T-helper 2 cell treated with Interferon-gamma antibody and Interleukin-4, amounts not matched to agents 5 μg/mL and 100 μg/mL, for 36 hours (primary cell): ENCODE data around the gene CBX5.
"Not testable (repeated sequence)": the region's sequence is repeated elsewhere in the genome, so short reads cannot be mapped to it uniquely, and the experiment has no call there.

Source experiments
- DNase-seq: peaks from one replicate; pipeline ENCODE4 v3.0.0; 2021; ENCODE audit warnings: low spot score
- H3K27ac Mint-ChIP-seq: one replicate; pipeline ENCODE4 v1.8.0; 2021; ENCODE audit warnings: mild to moderate bottlenecking, mixed read lengths
- H3K27me3 Mint-ChIP-seq: one replicate; pipeline ENCODE4 v1.8.0; 2021; ENCODE audit warnings: low read depth, mixed read lengths
- H3K36me3 Mint-ChIP-seq: one replicate; pipeline ENCODE4 v1.8.0; 2021; ENCODE audit warnings: low read depth, mixed read lengths
- H3K4me1 Mint-ChIP-seq: one replicate; pipeline ENCODE4 v1.8.0; 2021; ENCODE audit warnings: low read depth, mixed read lengths
- H3K4me3 Mint-ChIP-seq: one replicate; pipeline ENCODE4 v1.8.0; 2022; ENCODE audit warnings: mild to moderate bottlenecking, moderate library complexity, mixed read lengths
- H3K9me3 Mint-ChIP-seq: one replicate; pipeline ENCODE4 v1.8.0; 2021; ENCODE audit warnings: mixed read lengths

Gene CBX5

GRCh38 chr12:54284070-54284780 lies 4.3 kb upstream of the CBX5 start:
- not testable (repeated sequence) for H3K36me3 Mint-ChIP-seq, DNase-seq, H3K27me3 Mint-ChIP-seq, H3K4me3 Mint-ChIP-seq, H3K9me3 Mint-ChIP-seq
- Mint-ChIP-seq H3K27ac (peak overlapping the region; percentile 51), H3K4me1 (peaks cover 36% of the 10 kb centered on the region)

- H3K27me3 Mint-ChIP-seq, result no peaks in the 10 kb centered on the region
- no peak overlapping the region for H3K4me3 Mint-ChIP-seq
- peaks cover 7% of the 10 kb centered on the region for H3K36me3 Mint-ChIP-seq
- H3K9me3 Mint-ChIP-seq, result no peaks in the 10 kb centered on the region
- H3K27ac Mint-ChIP-seq, result peak overlapping the region; percentile 74
- H3K4me1 Mint-ChIP-seq, result peaks cover 43% of the 10 kb centered on the region
- DNase-seq, result peak; percentile 32
Observed at GRCh38 chr12:54282949-54283593, 3.1 kb upstream of the CBX5 start.

GRCh38 chr12:54281694-54282093 lies 1.8 kb upstream of the CBX5 start:
- H3K4me3 Mint-ChIP-seq, H3K27ac Mint-ChIP-seq, H3K9me3 Mint-ChIP-seq, DNase-seq, H3K27me3 Mint-ChIP-seq: not testable (repeated sequence)
- peaks cover 13% of the 10 kb centered on the region for H3K36me3 Mint-ChIP-seq
- H3K4me1 Mint-ChIP-seq, result peaks cover 49% of the 10 kb centered on the region

DNA sequence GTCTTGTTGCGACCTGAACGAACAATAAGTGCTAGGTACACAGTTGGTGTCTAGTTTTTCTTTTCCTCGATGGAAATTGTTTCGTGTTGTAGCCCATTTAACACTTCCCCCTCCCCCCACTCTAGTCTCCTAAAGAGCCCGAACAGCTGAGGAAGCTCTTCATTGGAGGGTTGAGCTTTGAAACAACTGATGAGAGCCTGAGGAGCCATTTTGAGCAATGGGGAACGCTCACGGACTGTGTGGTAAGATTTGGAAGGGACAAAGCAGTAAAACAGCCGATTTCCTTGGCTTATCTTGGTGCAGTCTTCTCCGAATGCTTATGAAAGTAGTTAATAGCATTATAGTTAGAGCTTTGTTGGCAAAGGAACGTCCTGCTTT lies 1.3 kb upstream of the CBX5 start:
- not testable (repeated sequence) for H3K4me3 Mint-ChIP-seq, H3K27ac Mint-ChIP-seq, DNase-seq, H3K9me3 Mint-ChIP-seq, H3K27me3 Mint-ChIP-seq
- Mint-ChIP-seq H3K36me3 (peaks cover 18% of the 10 kb centered on the region), H3K4me1 (peaks cover 52% of the 10 kb centered on the region)

DNA sequence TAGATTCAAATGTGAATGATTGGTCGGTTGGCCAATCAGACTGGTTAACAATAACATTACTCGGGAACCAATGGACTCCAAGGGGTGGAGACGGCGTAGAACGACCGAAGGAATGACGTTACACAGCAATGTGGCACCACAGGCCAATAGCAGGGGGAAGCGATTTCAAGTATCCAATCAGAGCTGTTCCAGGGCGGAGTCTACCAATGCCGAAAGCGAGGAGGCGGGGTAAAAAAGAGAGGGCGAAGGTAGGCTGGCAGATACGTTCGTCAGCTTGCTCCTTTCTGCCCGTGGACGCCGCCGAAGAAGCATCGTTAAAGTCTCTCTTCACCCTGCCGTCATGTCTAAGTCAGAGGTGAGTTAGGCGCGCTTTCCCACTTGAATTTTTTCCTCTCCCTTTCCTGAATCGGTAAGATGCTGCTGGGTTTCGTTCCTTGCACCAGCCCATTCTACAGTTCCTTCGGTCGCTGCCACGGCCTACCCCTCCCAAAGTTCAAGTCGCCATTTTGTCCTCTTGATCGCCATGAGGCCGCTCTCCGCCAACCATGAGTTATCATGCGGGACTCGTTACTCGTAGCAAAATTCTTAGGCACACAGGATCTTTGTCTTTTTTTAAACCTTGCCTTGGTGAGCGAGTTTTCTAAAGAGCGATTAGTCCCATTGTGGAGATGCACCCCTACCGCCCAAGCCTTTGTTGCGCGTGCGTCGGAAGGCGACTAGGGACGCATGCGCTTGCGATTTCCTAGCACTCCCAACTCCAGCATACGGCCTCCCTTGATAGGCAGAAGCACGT lies 742 bp upstream of the CBX5 start, which contains the start of gene HNRNPA1:
HNRNPA1 (plus strand) TSS at position 259 of the 793 bp plus-strand sequence; CDS start at position 341, 82 bp downstream.
- H3K4me1 Mint-ChIP-seq, result peaks cover 52% of the 10 kb centered on the region
- H3K27ac Mint-ChIP-seq, result no peak within 1 kb of the TSS
- H3K27me3 Mint-ChIP-seq, result no peaks in the 10 kb centered on the region
- peaks cover 22% of the 10 kb centered on the region for H3K36me3 Mint-ChIP-seq
- H3K4me3 Mint-ChIP-seq, result no peak within 1 kb of the TSS
- DNase-seq, result peak; percentile 95
- no peaks in the 10 kb centered on the region for H3K9me3 Mint-ChIP-seq

GRCh38 chr12:54279227-54279631 lies 693 bp downstream of the CBX5 start:
- DNase-seq, result no peak
- Mint-ChIP-seq H3K36me3 (peaks cover 28% of the 10 kb centered on the region), H3K9me3 (no peaks in the 10 kb centered on the region), H3K27ac (no peak overlapping the region), H3K27me3 (no peaks in the 10 kb centered on the region), H3K4me1 (peaks cover 48% of the 10 kb centered on the region), H3K4me3 (no peak overlapping the region)

- Mint-ChIP-seq H3K4me1 (peaks cover 34% of the 10 kb centered on the region), H3K4me3 (no peak overlapping the region), H3K36me3 (peaks cover 37% of the 10 kb centered on the region), H3K9me3 (no peaks in the 10 kb centered on the region), H3K27me3 (no peaks in the 10 kb centered on the region), H3K27ac (no peak overlapping the region)
- DNase-seq, result no peak
Observed at GRCh38 chr12:54277823-54278276, 2.1 kb downstream of the CBX5 start.

GRCh38 chr12:54276368-54276767 lies 3.6 kb downstream of the CBX5 start:
- Mint-ChIP-seq H3K4me1 (peaks cover 32% of the 10 kb centered on the region), H3K27ac (no peak overlapping the region), H3K9me3 (no peaks in the 10 kb centered on the region), H3K27me3 (no peaks in the 10 kb centered on the region), H3K36me3 (peaks cover 46% of the 10 kb centered on the region), H3K4me3 (peak overlapping the region; percentile 48)
- no peak for DNase-seq

DNA sequence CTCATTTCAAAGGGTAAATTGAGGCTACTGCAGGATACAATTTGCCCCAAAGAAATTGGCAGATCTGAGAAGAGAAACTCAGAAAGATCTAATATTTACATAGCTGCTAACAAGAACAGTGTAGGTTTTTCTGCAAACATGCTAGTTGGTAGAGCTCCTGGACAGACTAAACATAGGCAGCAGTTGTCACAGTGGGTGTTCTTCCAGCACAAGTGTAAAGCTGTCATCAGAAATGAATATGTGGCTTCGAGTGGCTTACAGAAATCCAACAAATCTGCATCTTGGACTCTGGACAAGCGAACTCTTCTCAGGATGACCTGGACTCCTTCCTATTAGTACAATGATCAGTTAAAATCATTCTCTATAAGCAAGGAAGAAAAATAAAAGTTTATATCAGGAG lies 5.9 kb downstream of the CBX5 start:
- Mint-ChIP-seq H3K27me3 (no peaks in the 10 kb centered on the region), H3K9me3 (no peaks in the 10 kb centered on the region), H3K27ac (no peak overlapping the region), H3K4me3 (no peak overlapping the region), H3K36me3 (peaks cover 50% of the 10 kb centered on the region), H3K4me1 (peaks cover 41% of the 10 kb centered on the region)
- DNase-seq, result no peak

DNA sequence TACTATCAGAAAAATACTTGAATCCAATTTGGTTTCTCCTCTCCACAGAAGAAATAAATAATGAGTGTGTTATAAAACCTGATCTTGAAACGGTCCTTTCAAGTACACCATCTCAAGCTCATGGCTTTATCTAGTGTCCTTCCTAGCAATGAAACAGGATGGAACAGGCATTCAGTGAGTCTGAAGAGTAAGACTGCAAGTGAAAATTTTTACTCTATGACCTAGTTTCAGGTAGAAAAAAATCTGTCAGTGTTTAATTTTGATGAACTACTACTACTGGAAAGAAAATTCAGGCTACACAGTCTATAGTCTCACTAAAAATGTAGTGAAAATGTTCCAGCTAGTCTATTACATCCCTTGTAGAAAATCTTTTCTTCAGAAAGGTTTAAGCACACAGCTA lies 7.7 kb downstream of the CBX5 start:
- H3K9me3 Mint-ChIP-seq, result no peaks in the 10 kb centered on the region
- peaks cover 43% of the 10 kb centered on the region for H3K36me3 Mint-ChIP-seq
- no peak overlapping the region for H3K4me3 Mint-ChIP-seq
- no peak for DNase-seq
- peaks cover 29% of the 10 kb centered on the region for H3K4me1 Mint-ChIP-seq
- no peaks in the 10 kb centered on the region for H3K27me3 Mint-ChIP-seq
- no peak overlapping the region for H3K27ac Mint-ChIP-seq

- Mint-ChIP-seq H3K9me3 (no peaks in the 10 kb centered on the region), H3K4me1 (peaks cover 22% of the 10 kb centered on the region), H3K27ac (no peak overlapping the region)
Observed at GRCh38 chr12:54270345-54270744, 9.6 kb downstream of the CBX5 start.

DNA sequence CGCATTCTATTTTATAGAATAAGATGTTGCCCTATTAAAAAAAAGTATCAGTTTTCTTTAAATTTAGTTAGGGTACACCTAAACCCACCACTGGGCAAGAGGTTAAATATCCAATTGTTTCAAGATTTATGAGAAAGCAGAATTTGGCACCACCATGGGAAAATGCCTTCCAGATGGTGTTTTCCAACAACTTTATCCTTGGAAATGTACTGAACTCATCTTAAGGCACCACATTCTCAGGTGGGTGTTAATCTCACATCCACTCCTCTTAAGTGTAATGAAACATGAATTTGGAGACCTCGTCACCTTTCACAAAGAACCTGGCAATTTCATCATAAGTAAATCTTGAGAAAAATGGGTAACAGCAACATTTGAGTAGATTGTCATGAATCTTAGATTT lies 13.1 kb downstream of the CBX5 start:
- Mint-ChIP-seq H3K27me3 (no peaks in the 10 kb centered on the region), H3K27ac (no peak overlapping the region), H3K9me3 (no peaks in the 10 kb centered on the region), H3K36me3 (peaks cover 26% of the 10 kb centered on the region), H3K4me3 (no peak overlapping the region), H3K4me1 (peaks cover 33% of the 10 kb centered on the region)
- DNase-seq, result no peak

More at GRCh38 chr12:54270345-54270744, 9.6 kb downstream of the CBX5 start:
- H3K36me3 Mint-ChIP-seq, result peaks cover 35% of the 10 kb centered on the region
- no peak for DNase-seq
- H3K27me3 Mint-ChIP-seq, result no peaks in the 10 kb centered on the region
- no peak overlapping the region for H3K4me3 Mint-ChIP-seq

- Mint-ChIP-seq H3K27ac (no peak overlapping the region), H3K4me1 (peaks cover 26% of the 10 kb centered on the region), H3K9me3 (no peaks in the 10 kb centered on the region), H3K27me3 (no peaks in the 10 kb centered on the region), H3K4me3 (no peak overlapping the region), H3K36me3 (peaks cover 17% of the 10 kb centered on the region)
- no peak for DNase-seq
Observed at GRCh38 chr12:54265364-54265812, 14.5 kb downstream of the CBX5 start.

DNA sequence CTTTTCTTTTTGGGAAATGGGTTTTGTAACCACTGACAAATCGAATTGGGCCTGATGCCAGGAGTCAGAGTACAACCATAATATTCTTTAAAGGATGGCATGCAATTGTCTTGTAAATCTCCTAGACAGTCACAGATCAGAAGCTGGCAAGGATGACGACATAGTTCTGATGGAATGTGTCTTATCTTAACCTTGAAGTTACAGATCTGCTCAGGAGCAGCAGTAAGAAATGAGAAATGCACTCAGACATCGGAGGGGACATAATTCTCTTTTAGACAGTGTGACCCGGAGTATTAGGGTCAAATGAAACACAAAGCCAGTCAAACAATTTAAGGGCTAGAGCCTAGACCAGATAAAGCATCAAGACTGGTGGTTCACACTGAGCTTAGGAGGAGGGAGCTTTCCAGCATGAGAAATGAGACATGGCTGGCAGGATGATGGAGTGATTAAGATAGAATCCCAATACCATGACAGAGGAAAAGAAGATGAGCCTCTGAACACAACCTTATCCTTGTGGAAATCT lies 17.5 kb downstream of the CBX5 start:
- Mint-ChIP-seq H3K27me3 (no peaks in the 10 kb centered on the region), H3K4me3 (no peak overlapping the region), H3K9me3 (no peaks in the 10 kb centered on the region), H3K4me1 (peaks cover 38% of the 10 kb centered on the region), H3K36me3 (peaks cover 21% of the 10 kb centered on the region), H3K27ac (no peak overlapping the region)
- DNase-seq, result no peak
